Left renal cortex interstitium (tissue), 4 donors: ENCODE results near the gene RAB40C. TPM values are rescaled to one million over a fixed set of nuclear protein-coding genes. Genes with fewer than 3 reads are reported as not detected.

Experiments used
- DNase-seq, 4 donors: peaks; one replicate each; pipeline ENCODE4 v3.0.0-alpha.2; 2013; ENCODE audit warnings: low read depth in 4 of 4, low spot score in 2 of 4, missing footprints in 1 of 4
- polyA plus RNA-seq, 4 donors: library from polyadenylated mRNA; unstranded; fragments of 120-200 nt; gene quantifications; one replicate each; pipeline ENCODE4 v1.2.1, GENCODE V29; 2013; ENCODE audit not compliant: insufficient read length in 4 of 4

RAB40C gene
- polyA plus RNA-seq, 4 donors = 15.4 to 32.2 (median 24.8) TPM

DNA sequence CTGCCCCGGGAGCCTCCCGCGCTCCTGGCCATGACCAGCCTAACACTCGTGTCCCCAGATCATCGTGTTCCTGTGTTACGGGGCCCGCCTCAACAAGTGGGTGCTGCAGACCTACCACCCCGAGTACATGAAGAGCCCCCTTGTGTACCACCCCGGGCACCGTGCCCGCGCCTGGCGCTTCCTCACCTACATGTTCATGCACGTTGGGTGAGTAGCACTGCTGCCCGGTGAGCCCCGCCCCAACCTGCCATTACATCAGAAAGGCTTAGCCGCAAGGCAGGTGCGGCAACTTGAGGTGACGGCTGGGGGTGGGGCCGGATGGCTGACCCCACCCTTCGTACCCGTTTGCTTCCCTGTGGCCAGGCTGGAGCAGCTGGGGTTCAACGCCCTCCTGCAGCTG lies 87.0 kb downstream of the RAB40C start:
- DNase-seq = no peak

DNA sequence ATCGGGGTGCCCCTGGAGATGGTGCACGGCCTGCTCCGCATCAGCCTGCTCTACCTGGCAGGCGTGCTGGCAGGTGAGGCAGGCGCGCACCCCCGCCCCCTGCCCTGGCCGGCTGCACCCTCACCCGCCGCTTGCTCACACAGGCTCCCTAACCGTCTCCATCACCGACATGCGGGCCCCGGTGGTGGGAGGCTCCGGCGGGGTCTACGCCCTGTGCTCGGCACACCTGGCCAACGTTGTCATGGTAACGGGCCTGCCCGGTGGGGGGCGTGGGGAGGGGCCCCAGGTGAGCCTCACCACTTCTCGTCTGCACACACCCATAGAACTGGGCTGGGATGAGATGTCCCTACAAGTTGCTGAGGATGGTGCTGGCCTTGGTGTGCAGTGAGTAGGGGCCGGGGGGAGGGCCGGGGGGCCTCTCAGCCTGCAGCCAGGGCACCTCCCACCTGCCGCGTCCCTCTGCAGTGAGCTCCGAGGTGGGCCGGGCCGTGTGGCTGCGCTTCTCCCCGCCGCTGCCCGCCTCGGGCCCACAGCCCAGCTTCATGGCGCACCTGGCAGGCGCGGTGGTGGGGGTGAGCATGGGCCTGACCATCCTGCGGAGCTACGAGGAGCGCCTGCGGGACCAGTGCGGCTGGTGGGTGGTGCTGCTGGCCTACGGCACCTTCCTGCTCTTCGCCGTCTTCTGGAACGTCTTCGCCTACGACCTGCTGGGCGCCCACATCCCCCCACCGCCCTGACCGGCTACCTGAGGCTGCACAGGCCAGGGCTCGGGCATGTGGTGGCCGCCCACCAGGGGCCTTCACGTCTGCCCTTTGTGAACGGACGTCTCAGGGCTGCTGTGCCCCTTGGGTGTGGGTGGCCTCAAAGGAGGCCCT lies 87.7 kb downstream of the RAB40C start:
- no peak for DNase-seq

DNA sequence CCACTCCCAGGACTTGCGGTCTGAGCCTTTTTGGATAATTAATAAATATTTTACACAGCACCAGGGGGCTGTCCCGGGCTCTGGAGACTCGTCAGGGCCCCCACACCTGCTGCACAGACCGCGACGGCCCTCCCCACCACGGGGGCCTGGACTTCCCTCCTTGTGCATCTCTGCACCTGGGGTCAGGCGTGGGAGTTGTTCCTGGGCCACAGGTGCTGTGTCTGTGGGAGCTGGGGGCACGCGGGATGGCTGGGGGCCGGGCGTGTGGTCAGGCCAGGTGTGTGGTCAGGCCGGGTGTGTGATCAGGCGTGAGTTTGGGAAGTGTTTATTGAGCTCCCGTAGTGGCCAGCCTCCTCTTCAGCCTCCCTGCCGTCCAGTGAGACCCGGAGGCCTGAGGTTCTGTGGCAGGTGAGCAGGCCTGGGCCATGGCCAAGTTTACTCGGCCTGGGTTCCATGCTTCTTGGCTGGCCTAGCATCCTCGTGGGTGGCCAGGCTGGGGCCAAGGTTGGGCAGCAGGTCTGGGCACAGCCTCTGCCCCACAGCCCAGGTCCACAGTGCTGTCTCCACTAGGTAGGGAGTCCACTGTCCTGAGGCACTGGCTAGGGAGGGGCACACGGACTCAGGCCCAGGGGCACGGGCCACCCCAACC lies 88.5 kb downstream of the RAB40C start:
- no peak for DNase-seq

Other genes starting within 250 kb of the RAB40C start
- 10 to 100 TPM; 16.4 to 26.7 (median 23.2) TPM for gene AXIN1, start 237.3 kb upstream of the RAB40C start, polyA plus RNA-seq
- 10 to 100 TPM; 62.6 to 93.5 (median 80.6) TPM for gene MRPL28, start 219.5 kb upstream of the RAB40C start, polyA plus RNA-seq
- 10 to 100 TPM; 64.1 to 72.1 (median 69.3) TPM for gene PGAP6, start 208.1 kb upstream of the RAB40C start, polyA plus RNA-seq
- gene NME4, start 192.9 kb upstream of the RAB40C start, polyA plus RNA-seq = 100 to 1,000 TPM; 102 to 159 (median 136) TPM
- gene DECR2, start 188.2 kb upstream of the RAB40C start, polyA plus RNA-seq = 10 to 100 TPM; 28.1 to 42.0 (median 31.9) TPM
- 100 to 1,000 TPM in 2 of 4 donors, 10 to 100 TPM in 2; 72.9 to 144 (median 109) TPM for gene RAB11FIP3, start 164.4 kb upstream of the RAB40C start, polyA plus RNA-seq
- 10 to 100 TPM; 20.0 to 40.2 (median 32.6) TPM for gene CAPN15, start 62.4 kb upstream of the RAB40C start, polyA plus RNA-seq
- 10 to 100 TPM in 3 of 4 donors, 1 to 10 TPM in 1; 8.2 to 20.3 (median 16.6) TPM for gene PRR35, start 29.7 kb upstream of the RAB40C start, polyA plus RNA-seq
- 10 to 100 TPM in 1 of 4 donors, 1 to 10 TPM in 3; 7.3 to 13.7 (median 8.3) TPM for gene NHLRC4, start 23.1 kb upstream of the RAB40C start, polyA plus RNA-seq
- gene PIGQ, start 20.1 kb upstream of the RAB40C start, polyA plus RNA-seq = 10 to 100 TPM; 44.9 to 92.7 (median 76.9) TPM
- 1 to 10 TPM in 3 of 4 donors, under 1 TPM in 1; 0.83 to 3.7 (median 2.3) TPM for gene WFIKKN1, start 40.9 kb downstream of the RAB40C start, polyA plus RNA-seq
- 10 to 100 TPM; 40.1 to 81.6 (median 60.1) TPM for gene METTL26, start 46.2 kb downstream of the RAB40C start, polyA plus RNA-seq
- gene MCRIP2, start 51.8 kb downstream of the RAB40C start, polyA plus RNA-seq = 10 to 100 TPM; 13.6 to 30.9 (median 25.1) TPM
- 10 to 100 TPM; 23.5 to 76.1 (median 52.9) TPM for gene WDR90, start 59.3 kb downstream of the RAB40C start, polyA plus RNA-seq
- 100 to 1,000 TPM in 1 of 4 donors, 10 to 100 TPM in 3; 53.4 to 131 (median 95.7) TPM for gene RHOT2, start 78.1 kb downstream of the RAB40C start, polyA plus RNA-seq
- 1 to 10 TPM; 1.1 to 3.4 (median 1.7) TPM for gene RHBDL1, start 85.6 kb downstream of the RAB40C start, polyA plus RNA-seq
- 100 to 1,000 TPM; 110 to 187 (median 117) TPM for gene STUB1, start 90.3 kb downstream of the RAB40C start, polyA plus RNA-seq
- 10 to 100 TPM; 55.7 to 85.7 (median 69.2) TPM for gene JMJD8, start 94.3 kb downstream of the RAB40C start, polyA plus RNA-seq
- gene WDR24, start 100.3 kb downstream of the RAB40C start, polyA plus RNA-seq = 10 to 100 TPM in 3 of 4 donors, 1 to 10 TPM in 1; 9.1 to 18.3 (median 13.1) TPM
- gene FBXL16, start 115.7 kb downstream of the RAB40C start, polyA plus RNA-seq = 1 to 10 TPM in 2 of 4 donors, under 1 TPM in 2; 0.69 to 1.7 (median 1.2) TPM
- 10 to 100 TPM in 2 of 4 donors, 1 to 10 TPM in 2; 4.7 to 14.0 (median 11.8) TPM for gene METRN, start 125.1 kb downstream of the RAB40C start, polyA plus RNA-seq
- gene ANTKMT, start 131.1 kb downstream of the RAB40C start, polyA plus RNA-seq = 10 to 100 TPM; 11.3 to 32.8 (median 21.2) TPM
- 1 to 10 TPM; 1.1 to 4.3 (median 3.4) TPM for gene CCDC78, start 136.4 kb downstream of the RAB40C start, polyA plus RNA-seq
- 1 to 10 TPM; 1.9 to 7.7 (median 7.3) TPM for gene HAGHL, start 137.0 kb downstream of the RAB40C start, polyA plus RNA-seq
- gene CIAO3, start 150.9 kb downstream of the RAB40C start, polyA plus RNA-seq = 10 to 100 TPM; 21.7 to 32.2 (median 27.6) TPM
- gene MSLN, start 170.7 kb downstream of the RAB40C start, polyA plus RNA-seq = 10 to 100 TPM; 11.6 to 26.2 (median 20.2) TPM
- gene RPUSD1, start 198.3 kb downstream of the RAB40C start, polyA plus RNA-seq = 10 to 100 TPM in 3 of 4 donors, 1 to 10 TPM in 1; 9.7 to 18.5 (median 16.5) TPM
- 10 to 100 TPM; 16.0 to 47.6 (median 28.0) TPM for gene CHTF18, start 198.6 kb downstream of the RAB40C start, polyA plus RNA-seq
- gene GNG13, start 210.7 kb downstream of the RAB40C start, polyA plus RNA-seq = under 1 TPM in 3 of 4 donors, not detected in 1; 0.17 to 0.49 (median 0.27) TPM